ENCODE results near the gene BCL6B. TPM values are rescaled to one million over a fixed set of nuclear protein-coding genes. Genes with fewer than 3 reads are reported as not detected.
"Not testable (repeated sequence)": the region's sequence is repeated elsewhere in the genome, so short reads cannot be mapped to it uniquely, and the experiment has no call there.

Gene BCL6B
- total and polyA plus RNA-seq, 11 donors, result 5.9 to 32.8 (median 10.6) TPM

DNA sequence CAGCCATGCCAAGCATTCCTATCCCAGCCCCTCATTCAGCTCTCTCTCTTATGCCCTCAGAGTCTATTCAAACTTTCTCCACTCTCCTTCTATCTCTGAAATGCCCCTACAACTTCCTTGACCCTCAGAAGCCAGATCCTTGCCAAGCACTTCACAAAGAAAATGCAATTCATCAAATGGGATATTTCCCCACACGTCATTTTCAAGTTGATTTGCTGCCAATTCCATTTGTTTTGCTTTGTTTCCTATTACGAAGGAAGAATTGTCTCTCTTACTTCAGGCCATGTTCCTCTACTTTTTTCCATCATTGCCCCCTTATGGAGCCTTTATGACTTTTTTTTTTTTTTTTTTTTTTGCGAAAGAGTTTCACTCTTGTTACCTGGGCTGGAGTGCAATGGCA lies 36.2 kb upstream of the BCL6B start:
- no peaks in the 10 kb centered on the region for H3K36me3 ChIP-seq
- ATAC-seq (no peak), DNase-seq (no peak)
- WGBS, 4 donors, result 59 to 68% (median 62%) methylated on average over 3 of the region's 3 CpGs
- no peaks in the 10 kb centered on the region for H3K9me3 ChIP-seq
- H3K27me3 ChIP-seq, result no peaks in the 10 kb centered on the region
- H3K4me3 ChIP-seq, result no peak overlapping the region
- TF ChIP-seq CTCF (IDR thresholded peaks at IDR 0.05) (no peak), POLR2A (IDR thresholded peaks at IDR 0.05) (no peak)
- H3K4me1 ChIP-seq, result no peaks in the 10 kb centered on the region
- intact Hi-C loops (cut with DNase I), result no loop called here
- no peak overlapping the region for H3K27ac ChIP-seq

- ATAC-seq (no peak), DNase-seq (no peak)
- 92 to 100% (median 93%) methylated on average over 2 of the region's 2 CpGs for WGBS, 4 donors
- Histone ChIP-seq H3K4me1 (no peaks in the 10 kb centered on the region), H3K36me3 (no peaks in the 10 kb centered on the region), H3K27ac (no peak overlapping the region), H3K9me3 (no peaks in the 10 kb centered on the region), H3K27me3 (no peaks in the 10 kb centered on the region), H3K4me3 (no peak overlapping the region)
- intact Hi-C loops (cut with DNase I), result no loop called here
- TF ChIP-seq CTCF (IDR thresholded peaks at IDR 0.05), result no peak
- TF ChIP-seq POLR2A (IDR thresholded peaks at IDR 0.05), result no peak
Measured at GRCh38 chr17:6989779-6990178, 33.1 kb upstream of the BCL6B start.

- DNase-seq; H3K27me3 ChIP-seq; ATAC-seq; H3K4me3 ChIP-seq; intact Hi-C loops (cut with DNase I); H3K9me3 ChIP-seq; H3K27ac ChIP-seq: not testable (repeated sequence)
- WGBS, 4 donors, result 68 to 77% (median 73%) methylated on average over 5 of the region's 5 CpGs
- Histone ChIP-seq H3K36me3 (peaks cover 0 to 18% (median under 1%) of the 10 kb centered on the region in 9 donors), H3K4me1 (peaks cover 0 to 14% (median 4%) of the 10 kb centered on the region in 12 donors)
Measured at GRCh38 chr17:6993613-6994056, 29.2 kb upstream of the BCL6B start.

- Histone ChIP-seq H3K9me3 (no peaks in the 10 kb centered on the region), H3K4me1 (peaks cover 0 to 14% (median 4%) of the 10 kb centered on the region in 12 donors), H3K27me3 (peaks cover 0 to 6% (median 0%) of the 10 kb centered on the region in 9 donors), H3K4me3 (no peak overlapping the region), H3K27ac (no peak overlapping the region), H3K36me3 (peaks cover 0 to 24% (median 6%) of the 10 kb centered on the region in 9 donors)
- no peak for TF ChIP-seq POLR2A (IDR thresholded peaks at IDR 0.05)
- TF ChIP-seq CTCF (IDR thresholded peaks at IDR 0.05), result no peak
- DNase-seq (no peak), ATAC-seq (no peak)
- intact Hi-C loops (cut with DNase I), result no loop called here
- 76 to 83% (median 79%) methylated on average over 10 of the region's 10 CpGs for WGBS, 4 donors
Measured at GRCh38 chr17:6994118-6994598, 28.7 kb upstream of the BCL6B start.

Measured in heart left ventricle (tissue), 16 donors.